Kidney tubule cell (primary cell): ENCODE data around the gene CLEC4F.

Experiments used
- DNase-seq: peaks from one replicate; pipeline ENCODE4 v3.0.0-alpha.2; 2018; ENCODE audit warnings: low spot score

The CLEC4F gene

GRCh38 chr2:70820499-70820898, at the start of gene CLEC4F:
Gene CLEC4F, minus strand, starts transcription at chr2:70820599. Its CDS starts 76 bp downstream, at chr2:70820523.
- no peak for DNase-seq

- no peak for DNase-seq
These were observed 48.6 kb upstream of the CLEC4F start for GRCh38 chr2:70868970-70869369.

- DNase-seq = peak; percentile 72
These were observed 41.6 kb upstream of the CLEC4F start for GRCh38 chr2:70861777-70862625.

- DNase-seq = no peak
These were observed 35.3 kb upstream of the CLEC4F start for GRCh38 chr2:70855667-70856066.

GRCh38 chr2:70854411-70854810, 34.0 kb upstream of the CLEC4F start:
- no peak for DNase-seq

GRCh38 chr2:70852824-70853223, 32.4 kb upstream of the CLEC4F start:
- DNase-seq = no peak

GRCh38 chr2:70851704-70852103, 31.3 kb upstream of the CLEC4F start:
- DNase-seq = peak; percentile 18

- DNase-seq = no peak
These were observed 30.5 kb upstream of the CLEC4F start for GRCh38 chr2:70850925-70851324.

- no peak for DNase-seq
These were observed 22.0 kb upstream of the CLEC4F start for GRCh38 chr2:70842401-70842800.

GRCh38 chr2:70837980-70838925, 17.9 kb upstream of the CLEC4F start:
- DNase-seq = no peak

GRCh38 chr2:70835643-70836042, 15.2 kb upstream of the CLEC4F start, which contains the start of gene CD207:
Gene CD207, minus strand, starts transcription at chr2:70835816. Its CDS starts 40 bp downstream, at chr2:70835776.
- DNase-seq = no peak

GRCh38 chr2:70834881-70835280, 14.5 kb upstream of the CLEC4F start:
- no peak for DNase-seq

GRCh38 chr2:70834106-70834505, 13.7 kb upstream of the CLEC4F start:
- DNase-seq = no peak

GRCh38 chr2:70833246-70833645, 12.8 kb upstream of the CLEC4F start:
- DNase-seq = no peak

GRCh38 chr2:70832386-70832785, 12.0 kb upstream of the CLEC4F start:
- DNase-seq = no peak

- no peak for DNase-seq
These were observed 11.5 kb upstream of the CLEC4F start for GRCh38 chr2:70831861-70832260.

- DNase-seq = no peak
These were observed 10.0 kb upstream of the CLEC4F start for GRCh38 chr2:70830366-70830765.

GRCh38 chr2:70829916-70830315, 9.5 kb upstream of the CLEC4F start:
- no peak for DNase-seq

- no peak for DNase-seq
These were observed 8.8 kb upstream of the CLEC4F start for GRCh38 chr2:70828914-70829824.

GRCh38 chr2:70828115-70828514, 7.7 kb upstream of the CLEC4F start:
- DNase-seq = no peak

- DNase-seq = no peak
These were observed 7.0 kb upstream of the CLEC4F start for GRCh38 chr2:70827388-70827787.
